AG09309 (cell line): ENCODE measurements around the gene CPVL.
A peak's percentile ranks its signal among the peaks of the same experiment; 100 is the strongest.

Source experiments
- DNase-seq: peaks from one replicate; pipeline ENCODE4 v3.0.0-alpha.2; 2010; ENCODE audit warnings: low read depth
- H3K4me3 ChIP-seq: 2 replicates; pipeline ENCODE4 v1.5.1; 2011; ENCODE audit warnings: mild to moderate bottlenecking, low read depth, low read length, moderate library complexity; ENCODE audit not compliant: control insufficient read depth
- CTCF ChIP-seq: IDR thresholded peaks from 2 replicates; pipeline ENCODE4 v1.5.1; 2011; ENCODE audit warnings: mild to moderate bottlenecking, low read depth, low read length, inconsistent platforms; ENCODE audit not compliant: insufficient read depth, control insufficient read depth; ENCODE audit errors: missing control alignments

CPVL gene

GRCh38 chr7:29035044-29035740, 111.1 kb downstream of the CPVL start:
- no peak overlapping the region for H3K4me3 ChIP-seq
- no peak for TF ChIP-seq CTCF
- peak; percentile 52 for DNase-seq

- no peak overlapping the region for H3K4me3 ChIP-seq
These were observed 112.8 kb downstream of the CPVL start for GRCh38 chr7:29033584-29033983.

GRCh38 chr7:29032146-29032545, 114.2 kb downstream of the CPVL start:
- H3K4me3 ChIP-seq: no peak overlapping the region
- DNase-seq: no peak
- no peak for TF ChIP-seq CTCF

More at GRCh38 chr7:29033584-29033983, 112.8 kb downstream of the CPVL start:
- no peak for TF ChIP-seq CTCF
- no peak for DNase-seq

- no peak for TF ChIP-seq CTCF
- H3K4me3 ChIP-seq: no peak overlapping the region
- DNase-seq: no peak
These were observed 115.5 kb downstream of the CPVL start for GRCh38 chr7:29030781-29031275.

- no peak for DNase-seq
- no peak overlapping the region for H3K4me3 ChIP-seq
- TF ChIP-seq CTCF: no peak
These were observed 123.9 kb downstream of the CPVL start for GRCh38 chr7:29022291-29022988.

- no peak overlapping the region for H3K4me3 ChIP-seq
- no peak for DNase-seq
- TF ChIP-seq CTCF: no peak
These were observed 126.4 kb downstream of the CPVL start for GRCh38 chr7:29019896-29020295.
